Measurements from ENCODE around the gene CAMK1D.

CAMK1D gene

DNA sequence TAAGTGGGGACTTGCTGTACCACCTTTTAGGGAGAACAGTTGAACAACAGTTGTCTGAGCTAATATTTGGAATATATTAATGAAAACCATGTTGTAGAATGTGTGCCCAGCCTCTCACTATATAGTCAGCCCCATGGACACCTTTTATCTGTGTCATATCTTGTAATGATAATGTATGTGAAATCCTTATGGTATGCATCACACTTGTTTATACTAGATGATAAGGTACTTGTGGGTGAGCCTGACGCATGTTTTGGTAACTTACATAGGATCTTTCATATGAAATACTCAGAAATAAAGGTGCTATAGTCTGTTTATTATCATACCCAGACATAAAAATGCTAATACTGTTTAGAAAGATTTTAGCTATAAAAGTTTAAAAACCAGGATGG is 32.8 kb downstream of the CAMK1D start:
- H3F3A ChIP-seq (ENCODE audit: insufficient read depth, low read length), result no peaks in the 10 kb centered on the region
- no peaks in the 10 kb centered on the region for H3K9me3 ChIP-seq (ENCODE audit: low read length)
- no peaks in the 10 kb centered on the region for H4K20me1 ChIP-seq (ENCODE audit: insufficient read depth, low read length)
- H2AFZ ChIP-seq (ENCODE audit: low read length), result no peak overlapping the region
- no peaks in the 10 kb centered on the region for H3K36me3 ChIP-seq (ENCODE audit: insufficient read depth, low read length)
- no peaks in the 10 kb centered on the region for H3K27me3 ChIP-seq (ENCODE audit: insufficient read depth, low read length)
- no peaks in the 10 kb centered on the region for H3K4me1 ChIP-seq (ENCODE audit: insufficient read depth, low read length, severe bottlenecking)
- no peak for TF ChIP-seq EZH2 (IDR thresholded peaks at IDR 0.05; ENCODE audit: borderline replicate concordance, low read length)
- TF ChIP-seq, protein P1, sequence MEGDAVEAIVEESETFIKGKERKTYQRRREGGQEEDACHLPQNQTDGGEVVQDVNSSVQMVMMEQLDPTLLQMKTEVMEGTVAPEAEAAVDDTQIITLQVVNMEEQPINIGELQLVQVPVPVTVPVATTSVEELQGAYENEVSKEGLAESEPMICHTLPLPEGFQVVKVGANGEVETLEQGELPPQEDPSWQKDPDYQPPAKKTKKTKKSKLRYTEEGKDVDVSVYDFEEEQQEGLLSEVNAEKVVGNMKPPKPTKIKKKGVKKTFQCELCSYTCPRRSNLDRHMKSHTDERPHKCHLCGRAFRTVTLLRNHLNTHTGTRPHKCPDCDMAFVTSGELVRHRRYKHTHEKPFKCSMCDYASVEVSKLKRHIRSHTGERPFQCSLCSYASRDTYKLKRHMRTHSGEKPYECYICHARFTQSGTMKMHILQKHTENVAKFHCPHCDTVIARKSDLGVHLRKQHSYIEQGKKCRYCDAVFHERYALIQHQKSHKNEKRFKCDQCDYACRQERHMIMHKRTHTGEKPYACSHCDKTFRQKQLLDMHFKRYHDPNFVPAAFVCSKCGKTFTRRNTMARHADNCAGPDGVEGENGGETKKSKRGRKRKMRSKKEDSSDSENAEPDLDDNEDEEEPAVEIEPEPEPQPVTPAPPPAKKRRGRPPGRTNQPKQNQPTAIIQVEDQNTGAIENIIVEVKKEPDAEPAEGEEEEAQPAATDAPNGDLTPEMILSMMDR (IDR thresholded peaks at IDR 0.05; ENCODE audit: low read length), result no peak
- no peak overlapping the region for H3K9ac ChIP-seq (ENCODE audit: low read length)
- H3K4me2 ChIP-seq (ENCODE audit: low read length), result no peak overlapping the region
- H3K4me3 ChIP-seq (ENCODE audit: low read depth, low read length, poor library complexity, severe bottlenecking), result no peak overlapping the region
- no peak overlapping the region for H3K27ac ChIP-seq (ENCODE audit: low read depth, low read length, poor library complexity, severe bottlenecking)
- no peaks in the 10 kb centered on the region for H3K79me2 ChIP-seq (ENCODE audit: insufficient read depth, low read length)
- H3K9me2 ChIP-seq (ENCODE audit: low read depth, low read length), result no peaks in the 10 kb centered on the region

DNA sequence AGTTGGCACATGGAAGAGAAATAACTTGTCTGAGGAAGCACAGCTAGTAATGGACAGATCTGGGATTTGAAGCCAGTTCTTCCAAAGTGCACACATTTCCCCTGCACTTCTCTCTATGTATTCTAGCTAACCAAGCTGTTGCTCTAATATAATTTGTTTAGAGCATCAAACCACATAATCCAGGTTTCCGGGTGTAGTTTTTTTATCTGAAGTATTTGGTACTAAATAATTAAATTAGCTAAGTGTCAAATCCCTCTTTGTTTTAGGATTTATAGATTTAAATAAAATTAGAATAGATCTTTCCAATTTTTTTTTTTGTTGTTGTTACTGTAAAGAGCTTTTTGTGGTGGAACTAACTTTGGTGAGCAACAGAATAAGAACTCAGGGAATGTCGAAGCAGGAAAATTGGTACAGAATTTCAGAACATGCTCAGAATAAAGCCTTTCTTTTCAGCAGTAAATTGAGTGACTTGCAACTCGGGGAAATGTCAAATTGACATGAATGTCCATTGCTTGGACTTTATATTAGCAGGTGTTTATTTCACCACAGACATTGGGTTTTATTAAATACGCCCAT is 33.7 kb downstream of the CAMK1D start:
- no peaks in the 10 kb centered on the region for H3K27me3 ChIP-seq (ENCODE audit: insufficient read depth, low read length)
- no peak overlapping the region for H3K4me2 ChIP-seq (ENCODE audit: low read length)
- TF ChIP-seq, protein P1 (IDR thresholded peaks at IDR 0.05; ENCODE audit: low read length), result no peak
- TF ChIP-seq EZH2 (IDR thresholded peaks at IDR 0.05; ENCODE audit: borderline replicate concordance, low read length), result no peak
- no peaks in the 10 kb centered on the region for H4K20me1 ChIP-seq (ENCODE audit: insufficient read depth, low read length)
- H3F3A ChIP-seq (ENCODE audit: insufficient read depth, low read length), result no peaks in the 10 kb centered on the region
- H3K9me3 ChIP-seq (ENCODE audit: low read length), result no peaks in the 10 kb centered on the region
- H3K9me2 ChIP-seq (ENCODE audit: low read depth, low read length), result no peaks in the 10 kb centered on the region
- H3K27ac ChIP-seq (ENCODE audit: low read depth, low read length, poor library complexity, severe bottlenecking), result no peak overlapping the region
- no peak overlapping the region for H3K4me3 ChIP-seq (ENCODE audit: low read depth, low read length, poor library complexity, severe bottlenecking)
- no peaks in the 10 kb centered on the region for H3K4me1 ChIP-seq (ENCODE audit: insufficient read depth, low read length, severe bottlenecking)
- no peak overlapping the region for H2AFZ ChIP-seq (ENCODE audit: low read length)
- no peaks in the 10 kb centered on the region for H3K79me2 ChIP-seq (ENCODE audit: insufficient read depth, low read length)
- H3K9ac ChIP-seq (ENCODE audit: low read length), result no peak overlapping the region
- H3K36me3 ChIP-seq (ENCODE audit: insufficient read depth, low read length), result no peaks in the 10 kb centered on the region

DNA sequence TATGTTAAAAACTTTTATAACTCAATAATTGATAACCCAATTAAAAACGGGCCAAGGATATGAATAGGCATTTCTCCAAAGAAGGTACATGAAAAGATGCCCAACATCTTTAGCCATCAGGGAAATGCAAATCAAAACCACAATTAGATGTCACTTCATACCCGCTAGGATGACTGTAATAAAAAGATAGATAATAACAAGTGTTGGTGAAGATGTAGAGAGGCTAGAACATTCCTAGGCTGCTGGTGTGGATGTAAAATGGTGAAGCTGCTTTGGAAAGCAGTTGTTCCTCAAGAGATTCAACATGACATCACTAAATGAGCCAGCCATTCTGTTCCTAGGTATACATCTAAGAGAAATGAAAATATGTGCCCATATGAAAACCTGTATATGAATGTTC is 35.6 kb downstream of the CAMK1D start:
- no peaks in the 10 kb centered on the region for H3K79me2 ChIP-seq (ENCODE audit: insufficient read depth, low read length)
- no peaks in the 10 kb centered on the region for H3K4me1 ChIP-seq (ENCODE audit: insufficient read depth, low read length, severe bottlenecking)
- H3K36me3 ChIP-seq (ENCODE audit: insufficient read depth, low read length), result no peaks in the 10 kb centered on the region

More for the DNA sequence above, 35.6 kb downstream of the CAMK1D start:
- Histone ChIP-seq H3K9me2 (ENCODE audit: low read depth, low read length) (no peaks in the 10 kb centered on the region), H3K9ac (ENCODE audit: low read length) (no peak overlapping the region), H3K27ac (ENCODE audit: low read depth, low read length, poor library complexity, severe bottlenecking) (no peak overlapping the region), H3K4me3 (ENCODE audit: low read depth, low read length, poor library complexity, severe bottlenecking) (no peak overlapping the region), H2AFZ (ENCODE audit: low read length) (no peak overlapping the region), H3F3A (ENCODE audit: insufficient read depth, low read length) (no peaks in the 10 kb centered on the region), H4K20me1 (ENCODE audit: insufficient read depth, low read length) (no peaks in the 10 kb centered on the region), H3K9me3 (ENCODE audit: low read length) (no peaks in the 10 kb centered on the region), H3K27me3 (ENCODE audit: insufficient read depth, low read length) (no peaks in the 10 kb centered on the region), H3K4me2 (ENCODE audit: low read length) (no peak overlapping the region)
- TF ChIP-seq, protein P1 (IDR thresholded peaks at IDR 0.05; ENCODE audit: low read length), result no peak
- TF ChIP-seq EZH2 (IDR thresholded peaks at IDR 0.05; ENCODE audit: borderline replicate concordance, low read length), result no peak
